Heart left ventricle (tissue), 13 donors: ENCODE data around the gene LRMDA.

Experiments used
- POLR2A ChIP-seq, 2 donors: fragments of 450-650 bp; IDR thresholded peaks; one replicate each; pipeline ENCODE4 v1.6.1; 2017; ENCODE audit warnings: antibody characterized with exemption in 2 of 2, mild to moderate bottlenecking in 2 of 2, moderate library complexity in 2 of 2
- TF ChIP-seq, protein P1 (sequence below), 12 donors: fragments of 200-600 bp; sonication (generic) in 4 of 12; IDR thresholded peaks; one replicate each; pipeline versions ENCODE4 v1.5.0 to v1.8.0; 2018 to 2022; ENCODE audit warnings: antibody characterized with exemption in 12 of 12, mild to moderate bottlenecking in 5 of 12
- donor health status: ischemic (EF 13 %, LVEDD 7.1; RV severe dilation, severe dysfunction).
- donor health status: DM: no; HTN: yes; CAD: no.
- donor health status: DM: no; HTN: no; CAD: no.
- donor health status: ischemic (EF 25% LVEDD 6.9; RV normal size, moderate dysfunction).
- donor health status: ischemic (EF 25% LVEDD 5.7; RV mildly dilated, moderate dysfunction).
- donor health status: ischemic (EF 35%, LVEDD 5.7; RV mildly dilated, moderate dysfunction).
- donor health status: nonischemic (EF 11% LVEDD 7.7; RV severe dilation, severe dysfunction).
- donor health status: DM: yes; HTN: yes; CAD: no.
- donor health status: PGD.
- donor health status: ischemic (EF 29% LVEDD 5.4; RV normal size, mild dysfunction).
- donor health status: nonischemic (EF 23%, LVEDD 6.1; RV moderate dilation, normal function).

DNA sequence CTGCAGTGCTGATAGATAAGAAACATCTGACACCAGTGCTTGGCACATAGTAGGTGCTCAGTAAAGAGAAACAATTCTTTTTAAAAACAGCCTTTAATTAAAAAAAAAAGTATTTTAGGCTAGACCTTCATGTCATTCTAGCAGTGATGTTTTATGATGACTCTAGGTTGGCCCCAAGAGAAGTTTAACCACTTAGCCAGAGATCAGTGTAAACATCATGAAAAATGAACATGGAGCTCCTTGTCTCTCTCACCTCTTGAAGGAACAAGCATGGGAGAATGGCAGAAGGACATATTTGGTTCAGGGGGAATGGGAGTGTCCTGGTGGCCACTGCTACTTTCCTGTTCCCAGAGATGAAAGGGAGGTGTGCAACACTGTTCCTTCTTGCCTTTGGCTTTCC lies 641.0 kb downstream of the LRMDA start:
- TF ChIP-seq, protein P1, sequence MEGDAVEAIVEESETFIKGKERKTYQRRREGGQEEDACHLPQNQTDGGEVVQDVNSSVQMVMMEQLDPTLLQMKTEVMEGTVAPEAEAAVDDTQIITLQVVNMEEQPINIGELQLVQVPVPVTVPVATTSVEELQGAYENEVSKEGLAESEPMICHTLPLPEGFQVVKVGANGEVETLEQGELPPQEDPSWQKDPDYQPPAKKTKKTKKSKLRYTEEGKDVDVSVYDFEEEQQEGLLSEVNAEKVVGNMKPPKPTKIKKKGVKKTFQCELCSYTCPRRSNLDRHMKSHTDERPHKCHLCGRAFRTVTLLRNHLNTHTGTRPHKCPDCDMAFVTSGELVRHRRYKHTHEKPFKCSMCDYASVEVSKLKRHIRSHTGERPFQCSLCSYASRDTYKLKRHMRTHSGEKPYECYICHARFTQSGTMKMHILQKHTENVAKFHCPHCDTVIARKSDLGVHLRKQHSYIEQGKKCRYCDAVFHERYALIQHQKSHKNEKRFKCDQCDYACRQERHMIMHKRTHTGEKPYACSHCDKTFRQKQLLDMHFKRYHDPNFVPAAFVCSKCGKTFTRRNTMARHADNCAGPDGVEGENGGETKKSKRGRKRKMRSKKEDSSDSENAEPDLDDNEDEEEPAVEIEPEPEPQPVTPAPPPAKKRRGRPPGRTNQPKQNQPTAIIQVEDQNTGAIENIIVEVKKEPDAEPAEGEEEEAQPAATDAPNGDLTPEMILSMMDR (IDR thresholded peaks at IDR 0.05) = no peak
- no peak for TF ChIP-seq POLR2A (IDR thresholded peaks at IDR 0.05)
